MV-4-11 (cell line): Measurements from ENCODE around the gene HOXA4.

Experiments
- DNase-seq: peaks from one replicate; lab custom pipeline; 2025; lab: John Stamatoyannopoulos, UW

The HOXA4 gene

GRCh38 chr7:27169658-27170425 is 39.3 kb upstream of the HOXA4 start:
- no peak for DNase-seq

- peak; percentile 49 for DNase-seq
Measured at GRCh38 chr7:27168265-27168947, 37.8 kb upstream of the HOXA4 start.

GRCh38 chr7:27167916-27168264 is 37.3 kb upstream of the HOXA4 start:
- DNase-seq, result no peak

- peak; percentile 66 for DNase-seq
Measured at GRCh38 chr7:27166531-27167505, 36.3 kb upstream of the HOXA4 start.

GRCh38 chr7:27165996-27166530 is 35.5 kb upstream of the HOXA4 start:
- no peak for DNase-seq

- DNase-seq, result peak; percentile 84
Measured at GRCh38 chr7:27165089-27165995, 34.8 kb upstream of the HOXA4 start, which contains the start of gene HOXA9. TSS of gene HOXA9 (minus strand) at chr7:27165537. CDS start at chr7:27165457, 80 bp downstream.

GRCh38 chr7:27164367-27165088 is 34.0 kb upstream of the HOXA4 start:
- no peak for DNase-seq

- DNase-seq, result no peak
Measured at GRCh38 chr7:27164045-27164366, 33.4 kb upstream of the HOXA4 start.

GRCh38 chr7:27163288-27164044 is 32.9 kb upstream of the HOXA4 start:
- DNase-seq, result no peak

- DNase-seq, result no peak
Measured at GRCh38 chr7:27162561-27163287, 32.2 kb upstream of the HOXA4 start.

GRCh38 chr7:27161721-27162560 is 31.4 kb upstream of the HOXA4 start:
- DNase-seq, result no peak

- DNase-seq, result peak; percentile 79
Measured at GRCh38 chr7:27161214-27161720, 30.7 kb upstream of the HOXA4 start.

- peak; percentile 70 for DNase-seq
Measured at GRCh38 chr7:27160546-27161213, 30.1 kb upstream of the HOXA4 start.

GRCh38 chr7:27160145-27160545 is 29.6 kb upstream of the HOXA4 start:
- no peak for DNase-seq

GRCh38 chr7:27159266-27160144 is 28.9 kb upstream of the HOXA4 start:
- DNase-seq, result no peak
